ENCODE measurements around the gene OTX1. TPM values are rescaled to one million over a fixed set of nuclear protein-coding genes. Genes with fewer than 3 reads are reported as not detected.

OTX1 gene
- total and polyA plus RNA-seq, 9 of the 15 experiments (the other 6 are each of a cell fraction or from before 2014, with no cell fraction given) = 0.18 to 7.1 (median 0.58) TPM

DNA sequence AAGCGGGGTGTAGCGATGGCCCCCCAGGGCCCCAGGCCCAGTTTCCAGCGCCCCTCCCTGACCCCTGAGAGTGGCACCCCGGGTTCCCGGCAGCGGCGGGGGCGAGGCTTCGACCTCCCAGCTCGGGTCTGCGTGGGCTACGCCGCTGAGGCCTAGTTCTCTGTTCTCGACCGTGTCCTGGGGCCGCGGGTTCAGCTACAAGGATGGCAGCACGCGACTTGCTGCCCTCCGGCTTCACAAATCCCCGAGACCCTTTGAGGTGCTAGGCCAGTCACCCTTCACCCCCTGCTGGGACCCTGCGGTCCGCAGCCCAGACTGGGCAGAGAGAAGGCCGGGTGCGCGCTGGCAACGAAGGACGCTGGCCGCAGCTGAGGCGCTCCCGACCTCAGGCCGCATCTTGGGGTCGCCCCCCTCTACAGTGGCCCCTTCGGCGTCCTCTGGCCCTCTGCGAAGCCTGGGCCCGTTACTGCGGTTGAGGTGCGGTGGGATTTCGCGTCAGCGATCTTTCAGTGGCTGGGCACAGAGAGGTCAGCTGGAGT is 1.2 kb downstream of the OTX1 start:
- peak overlapping the region in 1 of 2 experiments; percentile 99; a peak in 2 of 4 replicates for H3K9ac ChIP-seq (ENCODE audit: insufficient read depth in 1 of 2, low read depth in 2 of 2, low read length in 2 of 2)
- no TSS peak for BruUV-seq (replicated peaks)
- POLR2A ChIA-PET = interaction anchor here (0.7 kb wide), 1 partner anchor 1517 kb away, joined by 3 read pairs; no protein-coding TSS in a partner anchor
- H3K36me3 ChIP-seq (ENCODE audit: control insufficient read depth, insufficient read depth, low read length) = peaks cover 39% of the 10 kb centered on the region; the same call in 1 of the 3 replicates
- FAIRE-seq (no peak), ATAC-seq (no peak), DNase-seq (ENCODE audit: extremely low read depth in 1 of 4, low spot score in 3 of 4) (no peak)
- H3K4me3 ChIP-seq = peak overlapping the region; percentile 88; the same call in 1 of the 2 replicates
- H3K27me3 ChIP-seq (ENCODE audit: control insufficient read depth in 2 of 2, insufficient read depth in 2 of 2, low read length in 2 of 2) = no peaks in the 10 kb centered on the region
- H3K9me3 ChIP-seq (replicated peaks; ENCODE audit: control insufficient read depth, insufficient read depth, low read depth, low read length) = peaks cover 6% of the 10 kb centered on the region
- peaks cover 12% of the 10 kb centered on the region; the same call in 2 of the 3 replicates for H3K79me2 ChIP-seq (ENCODE audit: control insufficient read depth, insufficient read depth, low read length)
- H3K9me1 ChIP-seq (ENCODE audit: control insufficient read depth, insufficient read depth, low read length) = no peaks in the 10 kb centered on the region
- in situ Hi-C loops (cut with MboI) = no loop called here
- CTCF ChIA-PET (ENCODE audit: low intra/inter-chr PET ratio) = no interaction called here
- peaks cover 2 to 35% of the 10 kb centered on the region in 2 experiments; a peak in 3 of 5 replicates for H3K4me1 ChIP-seq (replicated peaks in 1 of 2; ENCODE audit: control insufficient read depth in 2 of 2, insufficient read depth in 2 of 2, low read length in 2 of 2)
- H3K4me2 ChIP-seq (ENCODE audit: insufficient read depth, low read length) = no peak overlapping the region
- no peaks in the 10 kb centered on the region for H4K20me1 ChIP-seq (replicated peaks; ENCODE audit: control insufficient read depth, insufficient read depth, low read length)
- WGBS (ENCODE audit: insufficient coverage, low coverage, missing lambda C conversion rate) = 96% methylated on average over 8 of the region's 42 CpGs
- peak overlapping the region; percentile 81; the same call in 1 of the 3 replicates for H3K27ac ChIP-seq (ENCODE audit: extremely low read depth, low read depth, low read length)
- H2AFZ ChIP-seq (ENCODE audit: low read depth, low read length) = peak overlapping the region; percentile 97; the same call in 1 of the 2 replicates
- intact Hi-C loops (cut with micrococcal nuclease) = no loop called here
- TF ChIP-seq RBFOX2 (IDR thresholded peaks at IDR 0.05; ENCODE audit: low read depth, low read length) (peak; percentile 52; the same call in 1 of the 2 replicates), ESRRA (IDR thresholded peaks at IDR 0.05; ENCODE audit: borderline replicate concordance, low read depth) (no peak), KLF6 (CRISPR knock-in tag; IDR thresholded peaks at IDR 0.05; ENCODE audit: borderline replicate concordance) (no peak), HNRNPL (IDR thresholded peaks at IDR 0.05; ENCODE audit: low read depth, low read length) (no peak), RBBP5 (IDR thresholded peaks at IDR 0.05; ENCODE audit: borderline replicate concordance, insufficient read depth, low read length, poor library complexity, severe bottlenecking) (no peak), MTA3 (IDR thresholded peaks at IDR 0.05; ENCODE audit: borderline replicate concordance) (no peak), FOXJ2 (tag; IDR thresholded peaks at IDR 0.05) (no peak), ZNF311 (CRISPR knock-in tag; IDR thresholded peaks at IDR 0.05) (no peak), E4F1 (CRISPR knock-in tag; IDR thresholded peaks at IDR 0.05; ENCODE audit: borderline replicate concordance) (no peak), ZNF780A (CRISPR knock-in tag; IDR thresholded peaks at IDR 0.05) (no peak), HDAC6 (IDR thresholded peaks at IDR 0.05; ENCODE audit: low read depth, low read length) (no peak), PHTF2 (CRISPR knock-in tag; IDR thresholded peaks at IDR 0.05) (no peak)
- TF ChIP-seq, protein P1, sequence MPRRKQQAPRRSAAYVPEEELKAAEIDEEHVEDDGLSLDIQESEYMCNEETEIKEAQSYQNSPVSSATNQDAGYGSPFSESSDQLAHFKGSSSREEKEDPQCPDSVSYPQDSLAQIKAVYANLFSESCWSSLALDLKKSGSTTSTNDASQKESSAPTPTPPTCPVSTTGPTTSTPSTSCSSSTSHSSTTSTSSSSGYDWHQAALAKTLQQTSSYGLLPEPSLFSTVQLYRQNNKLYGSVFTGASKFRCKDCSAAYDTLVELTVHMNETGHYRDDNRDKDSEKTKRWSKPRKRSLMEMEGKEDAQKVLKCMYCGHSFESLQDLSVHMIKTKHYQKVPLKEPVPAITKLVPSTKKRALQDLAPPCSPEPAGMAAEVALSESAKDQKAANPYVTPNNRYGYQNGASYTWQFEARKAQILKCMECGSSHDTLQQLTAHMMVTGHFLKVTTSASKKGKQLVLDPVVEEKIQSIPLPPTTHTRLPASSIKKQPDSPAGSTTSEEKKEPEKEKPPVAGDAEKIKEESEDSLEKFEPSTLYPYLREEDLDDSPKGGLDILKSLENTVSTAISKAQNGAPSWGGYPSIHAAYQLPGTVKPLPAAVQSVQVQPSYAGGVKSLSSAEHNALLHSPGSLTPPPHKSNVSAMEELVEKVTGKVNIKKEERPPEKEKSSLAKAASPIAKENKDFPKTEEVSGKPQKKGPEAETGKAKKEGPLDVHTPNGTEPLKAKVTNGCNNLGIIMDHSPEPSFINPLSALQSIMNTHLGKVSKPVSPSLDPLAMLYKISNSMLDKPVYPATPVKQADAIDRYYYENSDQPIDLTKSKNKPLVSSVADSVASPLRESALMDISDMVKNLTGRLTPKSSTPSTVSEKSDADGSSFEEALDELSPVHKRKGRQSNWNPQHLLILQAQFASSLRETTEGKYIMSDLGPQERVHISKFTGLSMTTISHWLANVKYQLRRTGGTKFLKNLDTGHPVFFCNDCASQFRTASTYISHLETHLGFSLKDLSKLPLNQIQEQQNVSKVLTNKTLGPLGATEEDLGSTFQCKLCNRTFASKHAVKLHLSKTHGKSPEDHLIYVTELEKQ (CRISPR knock-in tag; IDR thresholded peaks at IDR 0.05) = no peak
- TF ChIP-seq, protein P2, sequence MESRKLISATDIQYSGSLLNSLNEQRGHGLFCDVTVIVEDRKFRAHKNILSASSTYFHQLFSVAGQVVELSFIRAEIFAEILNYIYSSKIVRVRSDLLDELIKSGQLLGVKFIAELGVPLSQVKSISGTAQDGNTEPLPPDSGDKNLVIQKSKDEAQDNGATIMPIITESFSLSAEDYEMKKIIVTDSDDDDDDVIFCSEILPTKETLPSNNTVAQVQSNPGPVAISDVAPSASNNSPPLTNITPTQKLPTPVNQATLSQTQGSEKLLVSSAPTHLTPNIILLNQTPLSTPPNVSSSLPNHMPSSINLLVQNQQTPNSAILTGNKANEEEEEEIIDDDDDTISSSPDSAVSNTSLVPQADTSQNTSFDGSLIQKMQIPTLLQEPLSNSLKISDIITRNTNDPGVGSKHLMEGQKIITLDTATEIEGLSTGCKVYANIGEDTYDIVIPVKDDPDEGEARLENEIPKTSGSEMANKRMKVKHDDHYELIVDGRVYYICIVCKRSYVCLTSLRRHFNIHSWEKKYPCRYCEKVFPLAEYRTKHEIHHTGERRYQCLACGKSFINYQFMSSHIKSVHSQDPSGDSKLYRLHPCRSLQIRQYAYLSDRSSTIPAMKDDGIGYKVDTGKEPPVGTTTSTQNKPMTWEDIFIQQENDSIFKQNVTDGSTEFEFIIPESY (CRISPR knock-in tag; IDR thresholded peaks at IDR 0.05) = peak; percentile 86
